Neural progenitor cell (in vitro differentiated cells): ENCODE data around the gene TEX26.

Source experiments
- CTCF ChIP-seq: fragments of 200-600 bp; sonication (generic); IDR thresholded peaks from 2 replicates; pipeline ENCODE4 v1.5.1; 2017; ENCODE audit warnings: antibody characterized with exemption, mild to moderate bottlenecking
- EZH2 ChIP-seq: fragments of 200-600 bp; sonication (generic); IDR thresholded peaks from 2 replicates; pipeline ENCODE4 v1.6.1; 2017; ENCODE audit warnings: antibody characterized with exemption, mild to moderate bottlenecking, moderate library complexity
- EZH2phosphoT487 ChIP-seq: fragments of 200-600 bp; sonication (generic); IDR thresholded peaks from 2 replicates; pipeline ENCODE4 v1.6.1; 2017; ENCODE audit warnings: antibody characterized with exemption

- TF ChIP-seq CTCF (no peak), EZH2 (no peak), EZH2phosphoT487 (no peak)
These were observed 21.8 kb upstream of the TEX26 start for GRCh38 chr13:30910676-30911075.
